ENCODE data around the gene AMOTL2.

Gene AMOTL2

DNA sequence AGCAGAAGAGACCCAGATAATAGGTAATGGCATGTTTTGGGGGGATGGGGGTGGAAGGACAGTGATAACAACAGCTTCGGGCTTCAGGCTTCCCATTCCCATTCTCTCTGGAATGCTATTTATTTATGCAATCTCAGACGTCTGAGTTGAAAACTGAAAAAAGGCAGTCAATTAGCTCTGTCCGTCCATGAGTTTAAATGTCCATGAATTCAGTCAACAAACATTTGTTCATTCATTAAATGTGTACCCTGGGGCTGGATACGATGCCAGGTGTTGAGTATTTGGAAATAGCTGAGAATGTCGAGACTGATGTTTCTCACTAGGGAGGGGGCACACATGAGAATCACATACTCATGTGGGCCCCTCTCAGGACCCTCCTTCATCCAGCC, 42.4 kb downstream of the AMOTL2 start:
- DNase-seq, result no peak

DNA sequence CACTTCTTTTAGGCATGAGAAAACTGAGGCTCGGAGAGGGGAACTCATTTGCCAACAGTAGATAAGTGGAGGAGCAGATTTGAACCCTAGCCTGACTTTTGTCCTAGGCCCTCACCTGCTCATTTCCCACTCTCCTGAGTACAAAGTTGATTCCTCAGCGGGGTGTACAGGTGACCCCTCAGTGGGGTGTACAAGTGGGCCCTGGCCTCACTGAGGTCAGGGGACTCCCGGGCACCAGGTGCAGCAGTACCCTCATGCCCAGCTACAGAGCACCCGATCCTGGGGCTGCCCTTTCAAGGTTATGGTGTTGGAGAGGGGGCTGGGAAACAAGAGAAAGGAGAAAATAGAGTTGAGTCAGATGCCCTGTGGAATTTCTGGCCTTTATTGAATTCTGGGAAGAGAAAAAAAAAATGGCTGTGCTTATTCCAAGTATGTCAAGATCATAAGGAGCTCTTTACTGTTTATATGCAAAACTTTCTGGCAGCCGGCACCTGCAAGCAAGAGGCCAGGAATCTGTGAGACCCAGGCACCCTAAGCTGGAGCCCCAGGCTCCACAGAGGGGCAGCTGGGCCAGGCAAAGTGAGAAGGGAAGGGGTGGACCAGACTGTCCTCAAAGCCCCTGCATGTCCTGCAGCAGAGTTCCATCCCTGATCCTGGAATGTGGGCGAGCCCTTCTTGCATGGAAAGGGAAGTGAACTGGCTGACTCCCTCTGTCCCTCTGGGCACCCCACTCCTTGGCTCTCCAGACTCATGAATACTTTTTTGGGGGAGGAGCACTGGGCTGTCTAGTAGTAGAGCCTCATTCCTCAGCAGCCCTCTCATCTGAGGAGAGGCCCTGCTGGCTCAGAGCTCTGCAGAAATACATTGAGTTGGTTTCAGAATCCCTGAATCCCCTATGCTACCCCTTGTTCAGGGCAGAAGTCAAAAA, 43.1 kb downstream of the AMOTL2 start:
- no peak for DNase-seq

GRCh38 chr3:134328846-134329245, 45.4 kb downstream of the AMOTL2 start:
- no peak for DNase-seq

GRCh38 chr3:134328147-134328591, 46.1 kb downstream of the AMOTL2 start:
- no peak for DNase-seq

- no peak for DNase-seq
These were observed 46.7 kb downstream of the AMOTL2 start for GRCh38 chr3:134327594-134327975.

DNA sequence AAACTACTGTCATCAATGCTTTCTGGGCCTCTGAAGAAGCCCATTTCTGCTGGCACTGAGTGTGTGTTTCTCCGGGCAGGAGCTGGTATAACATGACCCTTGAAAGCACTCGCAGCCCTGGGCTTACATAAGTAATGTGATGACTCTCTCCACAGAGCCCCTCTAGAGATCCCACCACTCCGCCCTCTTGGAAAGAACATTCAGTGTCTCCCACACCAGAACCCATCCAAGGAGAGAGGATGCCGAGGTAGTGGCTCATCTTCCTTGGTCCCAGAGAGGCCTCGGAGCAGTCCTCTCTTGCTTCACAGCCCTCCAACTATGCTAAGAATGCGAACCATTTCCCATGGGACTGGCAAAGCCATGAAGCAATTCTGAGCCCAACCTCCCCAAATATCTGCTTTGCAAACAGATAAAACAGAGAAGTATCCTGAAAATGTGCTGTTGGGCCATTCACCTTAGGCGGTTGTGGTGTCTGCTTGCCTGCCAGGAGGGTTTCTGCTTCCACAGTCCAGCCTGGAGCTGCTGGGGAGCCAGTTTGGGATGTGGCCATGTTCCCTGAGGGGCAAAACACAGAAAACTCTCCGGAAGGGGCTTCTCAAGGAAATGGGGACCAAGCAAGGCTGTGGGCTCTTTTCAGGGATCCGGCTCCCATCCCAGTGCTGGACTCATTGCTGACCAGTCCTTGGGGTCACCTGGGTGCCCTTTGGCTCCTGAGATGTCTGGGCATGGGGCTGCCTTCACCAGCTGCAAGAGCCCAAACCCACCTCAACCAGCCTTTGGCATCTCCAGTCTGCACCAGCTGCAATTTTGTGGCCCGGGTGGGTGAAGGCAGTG, 47.3 kb downstream of the AMOTL2 start:
- no peak for DNase-seq

- DNase-seq, result no peak
These were observed 48.1 kb downstream of the AMOTL2 start for GRCh38 chr3:134326126-134326525.

GRCh38 chr3:134325706-134326105, 48.5 kb downstream of the AMOTL2 start:
- no peak for DNase-seq

- no peak for DNase-seq
These were observed 49.1 kb downstream of the AMOTL2 start for GRCh38 chr3:134325061-134325705.

- DNase-seq, result no peak
These were observed 50.0 kb downstream of the AMOTL2 start for GRCh38 chr3:134323966-134324962.

DNA sequence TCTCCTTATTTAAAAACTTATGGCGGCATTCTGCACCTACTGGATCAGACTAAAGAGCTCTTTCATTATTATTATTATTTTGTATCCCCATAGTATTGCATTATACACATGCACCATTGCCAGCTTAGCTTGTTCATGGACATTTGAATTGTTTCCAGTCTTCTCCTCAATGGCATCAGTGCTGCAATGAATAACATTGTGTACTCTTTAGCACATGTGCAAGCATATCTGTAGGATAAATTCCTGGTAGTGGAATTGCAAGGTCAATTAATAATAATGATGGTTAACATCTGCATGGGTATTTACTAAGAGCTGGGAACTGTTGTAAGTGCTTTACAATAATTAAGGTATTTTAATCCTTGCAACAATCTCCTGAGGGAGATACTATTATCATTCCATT, 52.0 kb downstream of the AMOTL2 start:
- no peak for DNase-seq

DNA sequence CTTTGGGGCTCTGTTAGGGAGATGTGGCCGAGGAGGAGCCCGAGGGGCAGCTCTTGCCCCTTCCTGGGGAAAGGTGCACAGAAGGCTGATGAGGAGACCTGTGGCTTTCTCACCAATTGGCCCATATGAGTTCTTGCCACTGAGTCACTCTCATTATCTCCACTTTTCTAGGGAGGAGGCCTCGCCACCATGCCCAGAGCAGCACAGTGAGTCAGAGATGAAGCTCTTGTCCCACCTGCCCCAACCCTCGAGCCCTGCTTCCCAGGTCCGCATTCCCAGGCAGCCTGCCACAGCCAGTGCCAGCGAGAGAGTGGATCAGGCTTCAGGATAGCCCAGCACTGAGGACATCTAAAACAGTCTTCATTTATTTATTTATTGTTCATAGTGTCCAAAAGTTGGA, 53.5 kb downstream of the AMOTL2 start:
- no peak for DNase-seq

GRCh38 chr3:134319931-134320330, 54.3 kb downstream of the AMOTL2 start:
- DNase-seq, result no peak

DNA sequence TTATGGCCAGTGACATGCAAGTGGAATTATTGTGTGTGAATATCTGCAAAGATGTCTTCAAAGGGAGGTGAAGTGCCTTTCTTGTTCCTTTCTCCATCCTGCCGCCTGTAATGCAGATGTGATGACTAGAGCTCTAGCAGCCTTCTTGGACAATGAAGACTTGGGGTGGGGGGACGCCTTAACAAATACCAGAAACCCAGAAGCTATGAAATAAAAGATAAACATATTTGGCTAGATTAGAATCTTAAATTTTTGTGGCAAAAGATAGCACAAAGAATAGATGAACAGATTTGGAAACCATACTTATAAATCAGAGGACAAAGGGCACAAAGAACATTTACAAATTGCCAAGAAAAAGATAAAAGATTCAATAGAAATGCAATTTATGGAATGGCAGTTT, 56.1 kb downstream of the AMOTL2 start:
- no peak for DNase-seq

GRCh38 chr3:134317106-134317947, 56.9 kb downstream of the AMOTL2 start:
- no peak for DNase-seq

DNA sequence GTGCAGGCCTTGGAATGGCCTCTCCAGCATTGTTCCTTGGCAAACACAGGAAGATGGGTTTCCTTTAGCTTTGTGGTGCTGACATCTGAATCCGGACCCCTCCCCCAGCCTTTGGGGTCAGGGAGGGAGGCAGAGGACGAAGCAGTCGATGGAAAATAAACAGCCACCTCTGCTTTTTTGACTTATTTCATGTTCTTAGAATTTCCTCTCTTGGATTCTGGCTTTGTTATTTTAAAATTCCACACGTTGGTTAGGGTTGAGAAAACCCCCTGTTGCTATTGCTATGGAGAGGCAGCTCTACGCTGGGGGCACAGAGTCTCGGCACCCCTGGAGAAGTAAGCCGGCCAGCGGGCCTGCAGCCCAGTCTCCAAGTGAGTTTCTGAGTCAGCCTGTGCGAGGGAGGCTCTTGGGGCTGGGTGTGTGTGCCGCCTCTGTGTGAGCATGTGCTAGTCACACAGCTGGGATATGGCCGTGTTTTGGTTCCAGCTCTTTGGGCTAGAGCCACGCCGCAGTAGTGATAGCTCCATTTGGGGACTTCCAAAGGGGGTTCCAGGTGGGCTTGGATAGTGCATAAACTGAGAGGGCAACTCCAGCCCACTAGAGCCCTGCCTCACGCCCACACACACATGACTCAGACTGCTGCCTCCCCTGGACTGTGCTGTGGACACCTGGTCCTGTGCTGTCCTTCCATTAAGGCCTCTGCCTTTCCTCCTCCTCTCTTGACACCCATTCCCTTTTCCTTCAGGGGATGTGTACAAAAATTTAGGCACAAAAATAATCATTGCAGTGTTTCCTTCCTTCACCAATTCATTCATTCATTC, 58.8 kb downstream of the AMOTL2 start:
- no peak for DNase-seq

DNA sequence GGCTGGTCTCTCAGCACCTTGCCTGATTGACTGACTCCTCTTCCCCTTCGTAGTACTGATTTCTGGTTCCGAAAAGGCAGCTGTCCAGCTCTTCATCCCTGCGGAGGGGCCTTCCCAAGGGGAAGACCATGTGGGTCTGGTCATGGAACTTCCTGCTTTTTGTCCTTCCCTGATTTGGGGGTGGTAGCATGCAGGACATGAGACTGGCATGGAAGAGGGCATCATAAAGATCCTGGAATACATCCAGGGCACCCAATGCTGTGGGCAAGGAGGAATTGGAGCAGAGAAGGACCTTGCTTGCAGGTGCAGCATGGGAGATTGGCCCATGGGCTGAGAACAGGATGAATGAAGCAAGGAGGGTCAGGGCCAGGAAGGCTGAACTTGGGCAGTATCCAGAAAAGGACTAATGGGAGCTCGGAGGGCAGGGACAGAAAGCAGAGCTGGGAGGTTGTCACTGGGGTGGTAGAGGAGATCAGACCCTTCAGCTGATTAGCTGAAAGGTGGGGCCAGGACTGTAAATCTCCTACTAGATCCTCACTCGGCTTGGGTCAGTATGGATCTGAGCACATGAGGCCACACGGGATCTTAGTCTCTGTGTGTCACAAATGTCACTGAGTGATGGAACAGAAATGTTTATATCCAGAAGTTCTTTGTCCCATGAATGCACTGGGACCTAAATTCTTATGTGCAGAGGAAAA, 59.5 kb downstream of the AMOTL2 start:
- no peak for DNase-seq

- no peak for DNase-seq
These were observed 60.2 kb downstream of the AMOTL2 start for GRCh38 chr3:134313847-134314587.

Data from DMS79 treated with DMSO at 0.1 percent for 48 hours (cell line).